Left lung (tissue), 10 donors: ENCODE results near the gene OASL. TPM values are rescaled to one million over a fixed set of nuclear protein-coding genes. Genes with fewer than 3 reads are reported as not detected.

ENCODE experiments used
- ATAC-seq: fragments of 200-7000 bp; cut with Tn5 transposase; one replicate; pipeline ENCODE4 v1.9.1; 2020; ENCODE audit warnings: moderate library complexity
- DNase-seq, 4 donors: peaks; one replicate each; pipeline ENCODE4 v3.0.0-alpha.2; 2013 to 2020
- H3K27ac ChIP-seq, 2 donors: fragments of 200-600 bp; sonication (generic) in 1 of 2; one replicate each; pipeline versions ENCODE4 v1.5.0 to v1.8.0; 2020 to 2021
- H3K27me3 ChIP-seq, 2 donors: fragments of 200-600 bp; sonication (generic) in 1 of 2; one replicate each; pipeline versions ENCODE4 v1.5.0 to v1.8.0; 2020 to 2021
- H3K36me3 ChIP-seq, 2 donors: fragments of 200-600 bp; sonication (generic) in 1 of 2; one replicate each; pipeline versions ENCODE4 v1.5.0 to v1.8.0; 2020 to 2021
- H3K4me1 ChIP-seq, 2 donors: fragments of 200-600 bp; one replicate each; pipeline ENCODE4 v1.8.0; 2021
- H3K4me3 ChIP-seq, 2 donors: fragments of 200-600 bp; sonication (generic) in 1 of 2; one replicate each; pipeline versions ENCODE4 v1.5.0 to v1.8.0; 2020 to 2021; ENCODE audit warnings: mild to moderate bottlenecking in 1 of 2
- H3K9me3 ChIP-seq, 2 donors: fragments of 200-600 bp; sonication (generic) in 1 of 2; one replicate each; pipeline versions ENCODE4 v1.5.0 to v1.8.0; 2020 to 2021
- CTCF ChIP-seq, 2 donors: fragments of 200-600 bp; sonication (generic) in 1 of 2; IDR thresholded peaks; one replicate each; pipeline versions ENCODE4 v1.5.0 to v1.8.0; 2021; ENCODE audit warnings: antibody characterized with exemption in 2 of 2
- intact Hi-C, 2 donors: fragments of 100-400 bp; cut with DNase I; formaldehyde crosslinking; loops; one replicate each; pipeline versions ENCODE4 v1.11.2 to v1.14.2; 2022
- polyA plus RNA-seq, 6 donors: library from polyadenylated mRNA; unstranded; fragments of 120-200 nt; gene quantifications; one replicate each; pipeline ENCODE4 v1.2.1, GENCODE V29; 2013; ENCODE audit not compliant: insufficient read length in 6 of 6
- total RNA-seq, 2 donors: library from RNA; stranded (reverse); fragmentation: NEBNext Ultra II Directional; extraction: Animal tissue kit (Norgen Biotek cat#: 25700); gene quantifications; one replicate each; pipeline ENCODE4 v1.2.1, GENCODE V29; 2021
- donor health status: DM: no; HTN: yes; CAD: no.
- donor health status: DM: no; HTN: no; CAD: no.

Gene OASL
- total and polyA plus RNA-seq, 8 donors = 0.06 to 11.9 (median 0.32) TPM; not detected in 1

DNA sequence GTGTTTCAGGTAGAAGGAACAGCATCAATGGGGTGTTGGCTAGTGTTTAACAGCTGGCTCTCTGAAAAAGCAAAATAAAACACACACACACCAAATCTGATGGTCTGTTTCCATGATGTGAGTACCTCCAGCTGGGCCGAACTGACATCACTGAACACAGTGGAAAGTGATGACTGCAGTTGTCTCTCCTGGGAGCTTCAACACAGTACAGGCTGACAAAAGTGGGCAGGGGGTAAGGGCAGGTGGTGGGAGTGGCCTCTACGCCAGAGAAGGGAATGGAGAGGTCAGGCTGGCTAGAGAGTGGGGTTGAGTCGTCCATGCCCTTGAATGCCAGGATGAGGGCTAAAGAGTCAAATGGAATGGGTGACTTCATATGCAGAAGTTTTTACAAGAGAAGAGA lies 68.7 kb downstream of the OASL start:
- H3K27ac ChIP-seq = no peak overlapping the region
- no peaks in the 10 kb centered on the region for H3K36me3 ChIP-seq
- H3K27me3 ChIP-seq = no peaks in the 10 kb centered on the region
- DNase-seq (no peak), ATAC-seq (no peak)
- H3K4me3 ChIP-seq = no peak overlapping the region
- no peaks in the 10 kb centered on the region for H3K9me3 ChIP-seq
- H3K4me1 ChIP-seq = peaks cover 0 to 8% of the 10 kb centered on the region in 2 donors
- no peak for TF ChIP-seq CTCF (IDR thresholded peaks at IDR 0.05)
- intact Hi-C loops = loop anchor here in 1 of 2 donors (10.0 kb wide), 1 partner anchor 326 kb away; the partner anchor contains the start of gene CABP1

Other genes starting within 250 kb of the OASL start
- gene SPPL3, start 134.9 kb downstream of the OASL start, total RNA-seq = 10 to 100 TPM; 44.5 to 46.5 TPM
- 10 to 100 TPM; 63.5 to 76.2 (median 69.9) TPM for gene SPPL3, start 134.9 kb downstream of the OASL start, polyA plus RNA-seq
- gene HNF1A, start 60.7 kb downstream of the OASL start, total RNA-seq = under 1 TPM in 1 of 2 donors, not detected in 1; 0.10 TPM
- gene HNF1A, start 60.7 kb downstream of the OASL start, polyA plus RNA-seq = 1 to 10 TPM; 2.1 to 3.6 (median 2.7) TPM
- 10 to 100 TPM; 11.9 to 15.7 TPM for gene C12orf43, start 22.8 kb downstream of the OASL start, total RNA-seq
- gene C12orf43, start 22.8 kb downstream of the OASL start, polyA plus RNA-seq = 10 to 100 TPM; 15.8 to 20.6 (median 17.5) TPM
- 10 to 100 TPM; 11.6 to 25.6 TPM for gene P2RX7, start 93.6 kb upstream of the OASL start, total RNA-seq
- gene P2RX7, start 93.6 kb upstream of the OASL start, polyA plus RNA-seq = 1 to 10 TPM; 1.5 to 2.6 (median 2.0) TPM
- gene P2RX4, start 170.9 kb upstream of the OASL start, total RNA-seq = 10 to 100 TPM; 57.1 to 75.1 TPM
- 10 to 100 TPM; 29.2 to 33.1 (median 30.4) TPM for gene P2RX4, start 170.9 kb upstream of the OASL start, polyA plus RNA-seq